HG03175 (cell line): Measurements from ENCODE around the gene EEFSEC.

Source experiments
- ATAC-seq: cut with Tn5 transposase; IDR thresholded peaks from one replicate; pipeline ENCODE4 v1.9.1; 2021; ENCODE audit warnings: mild to moderate bottlenecking, moderate library complexity; ENCODE audit not compliant: unreplicated experiment

The EEFSEC gene

DNA sequence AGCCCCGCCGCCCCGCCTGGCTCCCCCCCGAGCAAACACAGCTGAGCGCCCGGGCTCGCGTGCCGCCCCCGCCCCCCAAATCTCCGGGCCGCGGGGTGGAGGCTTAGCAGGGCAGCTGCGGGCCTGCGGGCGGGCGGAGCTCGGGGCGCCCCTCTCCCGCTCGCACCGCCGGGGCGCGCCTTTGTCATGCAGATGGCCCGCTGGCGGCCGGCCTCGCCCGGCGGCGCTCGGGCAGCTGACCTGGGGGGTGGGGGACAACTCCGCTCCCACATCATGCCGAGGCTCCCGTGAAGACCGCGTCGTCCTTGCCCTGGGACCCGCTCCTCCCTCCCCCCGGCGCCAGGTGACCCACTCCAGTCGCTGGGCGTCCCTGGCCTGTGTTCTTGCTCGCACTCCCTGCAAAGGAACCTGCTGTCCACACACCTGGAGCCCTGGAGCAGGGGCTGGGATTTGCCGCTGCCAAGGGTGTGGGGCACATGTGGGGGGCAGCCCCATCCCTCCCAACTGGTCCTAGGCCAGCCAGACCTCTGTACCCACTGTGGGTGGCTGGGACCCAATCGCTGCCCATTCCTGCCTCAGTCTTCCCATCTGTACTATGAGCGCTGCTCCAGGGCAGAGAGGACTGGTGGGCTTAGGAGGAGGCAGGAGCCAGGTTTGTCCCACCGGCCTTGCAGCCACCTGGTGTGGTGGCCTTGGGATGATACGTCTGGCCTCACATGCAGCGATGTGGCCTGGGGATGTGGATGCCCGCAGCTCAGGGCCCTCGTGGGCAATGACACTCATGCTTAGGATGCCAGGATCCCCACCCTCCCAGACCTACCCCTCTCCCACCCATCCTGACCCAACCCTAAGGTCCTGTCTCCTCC is 279.9 kb downstream of the EEFSEC start:
- ATAC-seq, result no peak

DNA sequence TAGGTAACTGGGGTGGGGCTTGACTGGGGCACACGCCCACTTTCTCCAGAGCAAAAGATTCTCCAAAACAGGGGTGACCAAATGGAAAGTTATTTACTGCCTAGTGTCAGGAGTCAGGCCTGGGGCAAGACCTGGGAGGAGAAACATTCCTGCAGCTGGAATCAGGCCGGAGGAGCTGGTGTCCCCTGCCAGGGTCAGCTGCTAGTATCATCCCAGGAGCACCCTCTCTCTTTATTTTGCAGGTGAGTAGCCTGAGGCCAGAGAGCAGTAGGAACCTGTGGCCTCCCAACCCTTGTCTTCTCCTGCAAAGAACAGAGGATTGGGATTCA is 280.5 kb downstream of the EEFSEC start:
- no peak for ATAC-seq

DNA sequence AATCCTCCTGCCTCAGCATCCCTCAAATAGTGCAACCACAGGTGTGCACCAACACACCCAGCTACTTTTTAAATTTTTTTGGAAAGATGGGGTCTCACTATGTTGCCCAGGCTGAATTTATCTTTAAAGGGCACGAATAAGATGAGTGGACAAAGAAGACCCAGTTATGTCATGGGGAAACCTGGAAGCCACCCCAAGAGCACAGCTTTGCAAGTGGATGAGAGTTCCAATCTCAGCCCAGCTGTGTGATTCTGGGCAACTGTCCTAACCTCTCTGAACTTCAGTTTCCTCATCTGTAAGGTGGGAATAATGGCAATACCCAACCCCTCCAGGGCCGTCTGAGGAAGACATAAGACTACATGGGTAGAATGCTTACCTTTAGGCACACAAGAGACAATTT is 281.2 kb downstream of the EEFSEC start:
- ATAC-seq, result no peak

DNA sequence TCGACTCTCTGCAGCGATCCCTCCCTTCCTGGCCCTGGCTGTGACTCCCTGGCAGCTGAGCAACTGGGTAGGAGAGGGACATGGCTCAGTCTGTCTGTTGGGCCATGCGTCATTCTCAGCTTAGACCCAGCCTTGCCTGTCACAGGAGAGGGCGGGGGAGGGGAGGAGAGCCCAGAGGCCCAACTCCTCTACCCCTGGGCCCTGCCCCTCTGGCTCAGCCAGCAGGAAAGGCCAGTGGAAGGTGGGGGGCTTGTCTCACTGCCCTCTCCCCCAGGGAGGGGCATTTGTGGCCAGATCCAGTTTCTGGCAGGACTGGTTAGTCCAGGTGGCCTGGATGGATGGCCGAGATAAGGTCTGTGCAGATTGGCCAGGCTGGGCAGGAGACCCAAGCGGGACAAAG is 281.8 kb downstream of the EEFSEC start:
- ATAC-seq, result no peak

DNA sequence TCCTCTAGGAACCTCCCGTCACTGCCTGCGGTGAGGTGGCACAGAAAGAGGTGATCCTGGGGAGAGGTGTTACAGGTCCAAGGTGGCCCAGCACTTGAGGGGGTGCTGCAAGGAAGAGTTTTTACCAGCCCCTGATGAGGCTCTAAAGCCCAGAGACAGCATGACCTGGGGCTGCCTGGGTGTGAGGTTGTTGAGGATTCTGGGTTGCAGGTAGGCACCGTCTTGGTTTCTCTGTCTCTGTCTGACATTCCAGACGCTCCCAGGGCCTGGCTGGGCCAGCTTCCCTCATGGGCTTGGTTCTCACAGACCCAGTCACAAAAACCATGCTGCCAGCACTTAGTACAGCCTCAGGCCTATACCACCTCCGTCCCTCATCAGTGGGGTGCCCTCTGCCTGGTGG is 282.3 kb downstream of the EEFSEC start:
- ATAC-seq, result no peak

DNA sequence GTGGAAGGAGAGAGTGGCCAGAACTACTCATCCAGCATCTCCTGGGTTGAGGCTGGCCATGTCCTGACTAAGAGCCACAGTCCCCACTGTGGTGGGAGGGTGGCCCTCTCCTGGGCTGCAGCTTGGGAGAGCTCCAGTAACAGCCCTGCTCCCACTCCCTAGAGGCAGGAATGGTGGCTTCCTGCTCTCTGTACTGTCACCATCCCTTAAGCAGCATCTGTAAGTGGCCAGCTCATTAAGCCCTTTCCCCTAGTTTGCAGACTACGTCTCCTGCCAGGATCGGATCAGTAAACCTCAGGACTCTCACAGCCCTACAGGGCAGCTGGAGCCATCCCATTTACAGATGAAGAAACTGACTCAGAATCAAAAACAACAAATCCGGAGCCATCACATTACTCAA is 282.9 kb downstream of the EEFSEC start:
- ATAC-seq, result no peak

DNA sequence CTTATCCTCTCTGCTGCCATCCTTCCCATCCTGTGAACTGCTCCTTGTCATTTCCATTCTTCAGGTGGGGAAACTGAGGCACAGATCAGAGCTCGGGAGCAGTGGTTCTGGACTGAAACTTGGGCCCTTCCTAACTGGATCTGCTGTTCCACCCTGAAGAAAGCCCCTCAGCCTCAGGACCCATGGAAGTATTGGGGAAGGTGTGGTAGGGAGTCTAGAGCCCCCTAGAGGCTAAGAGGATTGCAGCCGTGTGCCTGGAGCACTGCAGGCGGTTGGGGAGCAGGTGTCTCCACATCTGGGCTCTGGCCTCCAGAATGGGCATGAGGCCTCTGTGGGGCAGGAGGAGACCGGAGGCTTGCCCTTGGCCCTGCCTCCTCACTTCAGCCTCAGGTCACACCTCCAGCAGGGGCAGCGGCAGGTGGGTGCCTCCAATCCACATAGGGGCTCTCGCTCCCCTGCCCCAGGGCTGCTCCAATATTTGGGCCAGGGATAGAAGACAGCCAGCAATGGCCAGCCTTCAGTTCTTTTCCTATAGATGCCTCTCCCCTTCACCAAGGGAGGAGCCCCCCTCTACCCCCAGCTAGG is 285.3 kb downstream of the EEFSEC start:
- no peak for ATAC-seq

DNA sequence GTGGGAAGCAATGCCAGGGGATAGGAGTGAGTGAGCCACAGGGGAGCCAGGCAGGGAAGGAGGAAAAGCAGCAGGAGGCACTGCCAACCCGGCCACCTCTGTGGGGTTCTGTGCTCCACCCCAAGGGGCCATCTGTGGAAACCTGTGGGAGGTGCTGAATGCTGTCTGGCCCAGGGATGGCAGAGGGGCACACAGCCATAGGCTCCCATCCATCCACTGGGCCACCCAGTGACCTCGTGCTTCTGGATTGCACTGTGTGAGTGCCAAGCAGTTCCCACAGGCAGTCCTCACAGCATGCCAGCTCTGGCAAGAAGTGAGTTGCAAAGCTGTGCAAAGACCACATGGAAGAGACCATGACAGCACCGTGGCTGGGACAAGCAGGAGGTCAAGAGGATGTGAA is 285.9 kb downstream of the EEFSEC start:
- no peak for ATAC-seq

DNA sequence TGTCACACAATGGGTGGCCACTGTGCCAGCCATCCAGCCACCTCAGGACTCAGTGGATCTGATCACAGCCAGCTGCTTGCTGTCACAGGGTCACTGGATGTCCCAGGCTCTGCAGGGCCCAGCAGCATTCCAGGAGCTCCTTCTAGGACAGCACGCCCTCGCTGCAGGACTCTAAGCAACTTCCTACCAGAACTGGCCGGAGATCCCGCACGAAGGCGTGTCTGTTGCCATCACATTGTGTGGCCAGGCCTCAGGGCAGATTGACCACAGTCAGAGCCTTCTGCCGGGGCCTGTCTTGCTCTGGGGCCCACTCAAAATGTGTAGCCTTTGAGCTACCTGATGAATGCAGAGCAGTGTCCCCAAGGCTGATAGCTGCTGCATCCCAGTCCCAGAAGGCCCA is 288.8 kb downstream of the EEFSEC start:
- no peak for ATAC-seq

DNA sequence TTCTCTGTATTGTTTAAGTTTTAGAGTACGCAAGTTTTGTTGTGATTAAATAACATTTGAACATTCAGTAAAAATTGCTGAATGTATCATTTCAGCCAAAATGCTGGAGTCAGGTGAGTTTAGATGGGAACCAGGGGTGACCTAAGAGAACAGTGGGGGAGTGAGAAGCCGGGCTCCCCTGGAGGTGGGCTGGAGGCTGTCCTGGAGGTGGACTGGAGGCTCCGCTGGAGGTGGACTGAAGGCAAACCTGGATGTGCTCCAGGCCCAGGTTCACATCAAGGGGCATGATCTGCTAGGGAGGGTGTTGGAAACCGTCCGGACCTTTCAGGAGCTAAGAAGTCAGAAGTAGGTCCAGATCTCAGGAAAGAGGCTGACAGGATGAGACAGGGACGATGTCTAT is 289.7 kb downstream of the EEFSEC start:
- ATAC-seq, result no peak

DNA sequence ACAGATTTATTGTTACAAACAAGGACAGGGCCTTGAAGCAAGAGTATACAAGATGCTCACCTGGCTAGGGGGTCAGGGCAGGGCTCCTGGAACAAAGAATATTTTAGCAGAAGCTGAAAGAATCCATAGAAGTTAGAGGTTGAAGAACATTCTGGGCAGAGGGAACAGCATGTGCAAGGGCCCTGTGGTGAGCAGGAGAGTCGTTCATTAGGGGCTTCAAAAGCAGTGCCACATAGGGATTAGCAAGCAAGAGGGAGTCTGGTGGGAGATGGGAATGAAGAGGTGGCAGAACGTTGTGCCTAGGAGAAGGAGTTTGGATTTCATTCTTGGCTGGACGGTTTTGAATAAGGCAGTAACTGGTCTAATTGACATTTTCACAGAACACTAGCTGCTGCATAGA is 290.5 kb downstream of the EEFSEC start:
- ATAC-seq, result no peak

DNA sequence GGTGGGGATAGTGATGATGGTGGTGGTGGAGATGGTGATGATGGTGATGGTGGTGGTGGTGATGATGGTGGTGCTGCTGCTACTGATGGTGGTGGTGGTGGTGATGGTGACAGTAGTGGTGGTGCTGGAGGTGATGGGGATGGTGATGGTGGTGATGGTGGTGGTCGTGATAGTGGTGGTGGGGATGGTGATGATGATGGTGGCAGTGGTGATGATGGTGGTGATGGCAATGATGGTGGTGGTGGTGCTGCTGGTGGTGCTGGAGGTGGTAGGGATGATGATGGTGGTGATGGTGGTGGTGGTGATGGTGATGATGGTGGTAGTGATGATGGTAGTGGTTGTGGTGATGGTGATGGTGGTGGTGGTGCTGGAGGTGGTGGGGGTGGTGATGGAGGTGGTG is 292.1 kb downstream of the EEFSEC start:
- no peak for ATAC-seq

DNA sequence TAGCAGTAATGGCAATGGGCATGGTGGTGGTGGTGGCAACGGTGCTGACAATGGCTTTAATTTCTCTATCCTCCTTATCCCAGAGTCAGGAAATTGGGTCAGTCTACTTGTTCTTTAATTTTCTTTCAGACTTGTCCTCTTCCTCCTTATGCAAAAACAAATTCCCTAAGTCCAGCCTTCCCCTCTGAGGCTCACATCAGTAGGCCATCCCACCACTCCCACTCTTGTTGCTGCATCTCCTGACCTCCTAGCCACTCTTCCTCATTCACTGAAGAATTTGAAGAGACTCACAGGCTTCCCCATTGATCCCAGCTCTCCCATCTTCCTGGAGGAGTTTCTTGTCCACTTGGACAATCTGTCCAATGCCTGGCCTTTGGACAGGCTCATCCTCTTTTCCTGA is 293.5 kb downstream of the EEFSEC start:
- ATAC-seq, result no peak

DNA sequence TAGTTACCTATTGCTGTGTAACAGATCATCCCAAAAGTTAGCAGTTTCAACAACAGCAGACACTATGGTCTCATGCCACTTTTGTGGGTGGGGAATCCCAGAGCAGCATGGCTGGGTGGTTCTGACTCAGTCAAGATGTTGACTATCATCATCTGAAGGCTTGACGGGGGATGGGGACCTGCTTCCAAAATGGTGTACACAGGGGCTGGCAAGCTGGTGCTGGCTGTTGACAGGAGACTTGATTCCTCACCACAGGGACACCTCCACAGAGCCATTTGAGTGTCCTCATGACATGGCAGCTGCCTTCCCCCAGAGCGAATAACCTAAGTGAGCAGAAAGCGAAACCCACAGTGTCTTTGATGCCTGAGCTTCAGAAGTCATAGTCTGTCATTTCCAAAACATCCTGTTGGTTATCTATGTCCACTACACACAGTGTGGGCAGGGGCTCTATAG is 294.3 kb downstream of the EEFSEC start:
- ATAC-seq, result no peak

DNA sequence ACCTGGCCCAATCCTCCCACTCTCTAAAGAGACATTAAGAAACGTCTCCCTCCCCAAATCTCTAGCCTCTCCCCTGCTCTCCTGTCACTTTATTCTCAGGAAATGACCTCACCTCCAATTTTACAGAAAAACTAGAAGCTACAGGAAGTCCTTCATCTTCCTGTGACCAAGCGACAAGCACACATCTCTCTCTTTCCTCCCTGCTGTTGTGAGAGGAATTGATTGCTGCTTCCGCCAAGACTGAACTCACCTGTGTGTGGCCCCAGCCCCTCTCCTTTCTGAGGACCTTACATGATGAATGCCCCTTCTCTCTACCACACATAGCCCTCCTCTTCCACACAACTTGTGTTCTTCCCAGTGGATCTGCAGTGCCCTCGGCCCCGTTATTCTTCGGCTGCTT is 295.2 kb downstream of the EEFSEC start:
- no peak for ATAC-seq

DNA sequence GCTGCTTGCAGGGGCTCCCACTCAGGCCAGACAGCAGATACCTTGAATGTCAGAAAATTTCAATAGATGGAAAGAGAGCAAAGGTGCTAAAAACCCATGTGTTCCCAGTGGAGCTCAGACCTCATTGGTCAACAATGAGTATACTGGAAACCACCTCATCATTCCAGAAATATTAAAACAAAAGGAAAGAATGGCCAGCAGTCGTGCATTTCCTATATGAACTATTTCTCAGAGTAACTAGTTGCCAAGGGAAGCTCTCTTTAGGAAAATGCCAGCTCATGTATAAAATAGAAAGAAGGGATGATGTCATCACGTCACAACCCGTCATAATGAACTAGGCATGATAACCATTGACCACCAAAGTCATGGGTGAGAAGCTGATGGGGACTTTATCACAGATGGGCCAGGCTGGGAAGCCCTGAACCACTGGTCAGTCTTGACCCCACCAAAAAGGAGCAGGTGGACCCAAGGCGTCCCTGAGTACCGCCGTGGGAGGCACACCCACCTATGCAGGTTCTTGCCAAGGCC is 295.9 kb downstream of the EEFSEC start:
- no peak for ATAC-seq

DNA sequence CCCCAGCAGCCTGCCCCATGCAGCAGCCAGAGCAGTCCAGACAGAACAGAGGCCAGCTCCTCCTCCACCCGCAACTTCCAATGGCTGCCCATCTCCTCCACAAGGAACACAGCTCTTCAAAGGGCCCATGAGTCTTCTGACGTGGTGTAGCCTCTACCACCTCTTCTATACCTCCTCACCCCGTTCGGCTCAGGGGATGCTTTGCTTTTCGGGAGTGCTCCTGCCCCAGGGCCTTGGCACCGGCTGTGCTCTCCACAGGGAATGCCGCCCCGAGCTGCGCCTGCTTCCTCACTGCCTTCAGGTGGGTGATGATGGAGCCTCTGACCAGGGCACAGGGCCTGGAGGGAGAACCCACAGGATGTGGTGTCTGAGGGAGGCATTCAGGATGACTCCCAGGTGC is 298.8 kb downstream of the EEFSEC start:
- no peak for ATAC-seq

DNA sequence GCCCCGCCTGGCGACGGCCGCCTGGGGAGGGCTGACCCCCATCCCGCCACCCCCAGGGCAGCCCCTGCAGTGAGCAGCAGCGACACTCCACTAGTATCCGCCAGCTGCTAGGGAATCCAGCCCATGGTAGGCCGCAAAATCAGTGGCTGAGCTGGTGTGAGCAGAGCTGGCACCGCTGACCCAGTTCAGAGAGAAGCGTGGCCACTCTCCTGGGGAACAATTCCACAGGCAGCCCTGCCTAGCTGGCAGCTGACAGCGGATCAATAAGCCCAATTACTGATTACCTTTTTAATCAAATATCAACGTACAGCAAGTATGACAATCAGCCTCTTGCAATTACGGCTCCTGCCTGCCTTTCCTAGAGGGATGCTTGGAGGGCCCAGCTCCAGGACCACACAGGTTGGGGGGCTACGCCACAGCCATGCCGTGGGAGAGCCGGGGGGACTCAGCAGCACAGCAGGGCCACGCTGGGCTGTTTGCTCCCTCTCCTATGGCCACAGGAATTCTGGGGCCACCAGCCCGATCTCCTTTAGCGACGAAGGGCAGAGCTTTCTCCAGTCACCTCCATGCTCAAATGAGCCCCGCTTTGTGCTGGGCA is 299.5 kb downstream of the EEFSEC start:
- ATAC-seq, result no peak

DNA sequence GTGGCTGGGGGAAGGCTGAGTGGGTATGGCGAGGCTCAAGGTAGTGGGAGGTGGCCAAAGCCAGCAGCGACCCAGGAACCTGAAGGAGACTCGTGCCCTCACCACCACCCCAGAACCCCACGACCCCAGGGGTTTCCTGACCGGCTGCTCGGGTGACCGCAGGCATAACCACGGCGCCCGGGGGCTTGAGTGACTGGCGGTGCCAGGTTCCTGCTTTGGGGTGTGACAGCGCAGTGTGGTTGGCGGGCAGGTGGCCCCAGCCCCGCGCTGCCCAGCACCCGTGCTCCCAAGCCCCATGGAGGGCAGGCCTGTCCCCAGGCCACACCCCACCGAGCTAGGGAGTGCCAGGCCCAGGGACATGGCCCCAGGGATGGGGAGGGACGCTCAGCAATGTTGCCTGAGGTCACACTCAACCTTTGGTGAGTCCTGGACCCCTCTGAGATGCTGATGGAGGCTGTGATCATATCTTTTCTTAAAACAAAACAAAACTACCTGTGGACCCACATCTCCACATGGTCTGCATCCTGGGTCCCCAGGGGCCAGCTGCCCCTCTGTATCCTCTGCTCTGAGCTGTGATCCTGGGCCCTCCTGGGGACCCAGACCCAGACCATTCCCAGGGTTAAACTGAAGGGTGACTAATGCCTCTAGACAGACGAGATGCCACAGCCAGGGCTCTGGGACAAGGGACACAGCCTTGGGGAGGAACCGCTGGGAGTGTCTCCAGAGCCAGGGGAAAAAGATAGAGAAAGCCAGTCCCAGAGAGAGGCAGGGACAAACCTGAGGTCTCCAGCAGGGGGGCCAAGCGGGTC is 300.4 kb downstream of the EEFSEC start:
- no peak for ATAC-seq

DNA sequence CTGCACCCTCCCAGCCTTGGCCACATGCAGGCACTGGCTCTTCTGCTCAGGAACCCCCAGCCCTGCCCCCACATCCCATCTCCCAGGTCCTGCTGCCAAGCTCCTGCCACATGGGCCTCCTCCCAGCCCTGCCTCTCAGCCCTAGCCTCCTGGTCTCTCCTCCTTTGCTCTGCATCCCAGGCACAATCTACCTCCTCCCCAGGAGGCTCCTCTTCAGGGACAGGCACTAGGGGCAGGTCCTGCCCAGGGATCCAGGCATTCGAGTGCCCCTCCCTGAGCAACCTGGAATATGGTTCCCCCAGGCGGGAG is 301.0 kb downstream of the EEFSEC start:
- ATAC-seq, result no peak

DNA sequence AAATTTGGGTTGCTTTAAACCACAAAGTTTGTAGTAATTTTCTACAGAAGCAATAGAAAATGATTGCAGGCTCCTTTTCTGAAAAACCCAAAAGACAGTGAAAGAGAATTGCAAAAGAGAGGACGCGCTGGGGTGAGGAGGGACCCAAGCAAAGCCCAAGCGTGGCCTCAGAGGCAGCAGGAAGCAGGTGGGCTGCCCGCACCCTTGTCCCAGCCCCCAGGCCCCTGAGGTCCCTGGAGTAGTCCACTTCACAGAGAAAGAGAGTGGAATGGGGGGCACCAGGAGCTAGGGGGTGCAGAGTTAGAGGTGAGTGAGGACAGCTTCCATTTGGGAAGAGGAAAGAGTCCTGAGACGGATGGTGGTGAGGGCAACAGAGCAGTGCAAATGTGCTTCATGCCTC is 301.8 kb downstream of the EEFSEC start:
- ATAC-seq, result no peak
